HCT116 (cell line): ENCODE results near the gene ATP10B. TPM values are rescaled to one million over a fixed set of nuclear protein-coding genes. Genes with fewer than 3 reads are reported as not detected.

Source experiments
- ATAC-seq: fragments of 200-7000 bp; cut with Tn5 transposase; 2 replicates; pipeline ENCODE4 v1.9.1; 2020; ENCODE audit warnings: mild to moderate bottlenecking, moderate library complexity
- BruUV-seq: library from RNA; stranded (reverse); fragments of 400-500 nt; replicated peaks from 2 replicates; lab custom pipeline; 2021; lab: Mats Ljungman, UMichigan
- CTCF ChIA-PET: fragments of 300-600 bp; sonication (Branson Sonifier 250); formaldehyde crosslinking; loops from one replicate; lab custom pipeline; 2021; ENCODE audit warnings: antibody characterized with exemption; lab: Charles Lee
- POLR2A ChIA-PET: fragments of 300-600, 350-600 bp; sonication (Branson Sonifier 250); formaldehyde crosslinking; loops from one replicate; lab custom pipeline; 2021; ENCODE audit warnings: antibody characterized with exemption; lab: Charles Lee
- RAD21 ChIA-PET, 2 experiments: fragments of 300-600 bp; sonication (Branson Sonifier 250); formaldehyde crosslinking; loops; one replicate each; lab custom pipeline; 2023; ENCODE audit warnings: low total read pairs in 2 of 2; ENCODE audit not compliant: uncharacterized antibody in 2 of 2, unreplicated experiment in 2 of 2, low non-redundant PET in 1 of 2; lab: Charles Lee
- DNase-seq: peaks from one replicate; pipeline ENCODE4 v3.0.0-alpha.2; 2010; ENCODE audit warnings: low read depth, low spot score
- H2AFZ ChIP-seq: fragments of 200-600 bp; shearing (Covaris generic), sonication (generic); 2 replicates; pipeline ENCODE4 v1.6.1; 2017; ENCODE audit warnings: low read depth, mixed run types, mixed read lengths, antibody characterized with exemption, low read length; ENCODE audit not compliant: poor library complexity, severe bottlenecking
- H3K27ac ChIP-seq: 2 replicates; pipeline ENCODE4 v1.5.1; 2012; ENCODE audit warnings: low read depth, low read length
- H3K27me3 ChIP-seq: fragments of 200-600 bp; sonication (generic); 2 replicates; pipeline ENCODE4 v1.6.1; 2016; ENCODE audit warnings: mixed run types, low read length, mixed read lengths; ENCODE audit not compliant: insufficient read depth
- H3K36me3 ChIP-seq, 2 experiments: fragments of 200-500 bp in 1 of 2; fragments of 200-600 bp in 1 of 2; sonication (Bioruptor generic) in 1 of 2; sonication (generic) in 1 of 2; 2 replicates each; pipeline versions ENCODE4 v1.5.1 to v1.6.1; 2014 to 2016; ENCODE audit warnings: low read length in 2 of 2, inconsistent platforms in 1 of 2, mixed read lengths in 1 of 2, mixed run types in 1 of 2; ENCODE audit not compliant: insufficient read depth in 2 of 2, control insufficient read depth in 1 of 2
- H3K4me1 ChIP-seq, 2 experiments: fragments of 200-600 bp in 1 of 2; sonication (generic) in 1 of 2; 2 replicates each; pipeline versions ENCODE4 v1.5.1 to v1.6.1; 2012 to 2017; ENCODE audit warnings: low read length in 2 of 2, inconsistent platforms in 1 of 2, mild to moderate bottlenecking in 1 of 2, mixed read lengths in 1 of 2, mixed run types in 1 of 2, moderate library complexity in 1 of 2; ENCODE audit not compliant: insufficient read depth in 2 of 2, control insufficient read depth in 1 of 2
- H3K4me2 ChIP-seq: fragments of 200-600 bp; sonication (generic); 2 replicates; pipeline ENCODE4 v1.6.1; 2017; ENCODE audit warnings: mixed run types, low read length, mixed read lengths
- H3K4me3 ChIP-seq, 2 experiments: fragments of 200-600 bp in 1 of 2; sonication (generic) in 1 of 2; replicated peaks in 1 of 2; 2 replicates each; pipeline ENCODE4 v1.5.1; 2011 to 2016; ENCODE audit warnings: low read length in 2 of 2, control low read depth in 1 of 2, low read depth in 1 of 2, mild to moderate bottlenecking in 1 of 2, mixed read lengths in 1 of 2, mixed run types in 1 of 2
- H3K79me2 ChIP-seq: fragments of 200-600 bp; sonication (generic); 2 replicates; pipeline ENCODE4 v1.6.1; 2017; ENCODE audit warnings: mild to moderate bottlenecking, mixed run types, low read length, moderate library complexity, mixed read lengths; ENCODE audit not compliant: insufficient read depth
- H3K9ac ChIP-seq: fragments of 200-600 bp; sonication (generic); 2 replicates; pipeline ENCODE4 v1.6.1; 2016; ENCODE audit warnings: low read length, mixed read lengths
- H3K9me2 ChIP-seq: fragments of 200-600 bp; sonication (generic), shearing (Covaris generic); 2 replicates; pipeline ENCODE4 v1.6.1; 2017; ENCODE audit warnings: mixed run types, mild to moderate bottlenecking, moderate library complexity; ENCODE audit not compliant: insufficient read depth
- H3K9me3 ChIP-seq, 2 experiments: fragments of 200-500 bp in 1 of 2; fragments of 200-600 bp in 1 of 2; sonication (Bioruptor generic) in 1 of 2; sonication (generic) in 1 of 2; 2 replicates each; pipeline ENCODE4 v1.6.1; 2014 to 2017; ENCODE audit warnings: low read length in 2 of 2, mixed read lengths in 2 of 2, inconsistent platforms in 1 of 2, low read depth in 1 of 2, mild to moderate bottlenecking in 1 of 2, mixed run types in 1 of 2, moderate library complexity in 1 of 2; ENCODE audit not compliant: control insufficient read depth in 1 of 2, insufficient read depth in 1 of 2
- H4K20me1 ChIP-seq: fragments of 200-600 bp; sonication (generic), shearing (Covaris generic); 2 replicates; pipeline ENCODE4 v1.6.1; 2017; ENCODE audit warnings: mixed run types, mild to moderate bottlenecking, moderate library complexity; ENCODE audit not compliant: insufficient read depth
- CBX3 ChIP-seq: IDR thresholded peaks from 2 replicates; pipeline ENCODE4 v1.6.1; 2012; ENCODE audit warnings: low read depth
- CEBPB ChIP-seq: IDR thresholded peaks from 2 replicates; pipeline ENCODE4 v1.6.1; 2012; ENCODE audit warnings: low read depth
- ELF1 ChIP-seq: IDR thresholded peaks from 2 replicates; pipeline ENCODE4 v1.6.1; 2012; ENCODE audit warnings: low read depth, borderline replicate concordance
- EZH2phosphoT487 ChIP-seq: fragments of 200-600 bp; IDR thresholded peaks from 2 replicates; pipeline ENCODE4 v1.6.1; 2018; ENCODE audit warnings: antibody characterized with exemption, borderline replicate concordance
- FOSL1 ChIP-seq: IDR thresholded peaks from 2 replicates; pipeline ENCODE4 v1.6.1; 2012; ENCODE audit warnings: low read depth
- POLR2A ChIP-seq: IDR thresholded peaks from 2 replicates; pipeline ENCODE4 v1.7.0; 2011; ENCODE audit warnings: borderline replicate concordance; ENCODE audit not compliant: insufficient read depth, insufficient read length; ENCODE audit errors: extremely low read depth
- POLR2AphosphoS5 ChIP-seq: IDR thresholded peaks from 2 replicates; pipeline ENCODE4 v1.6.1; 2011; ENCODE audit warnings: mild to moderate bottlenecking, low read depth, low read length, moderate library complexity
- RAD21 ChIP-seq: IDR thresholded peaks from 2 replicates; pipeline ENCODE4 v1.6.1; 2012; ENCODE audit warnings: low read depth, mild to moderate bottlenecking
- SIN3A ChIP-seq: IDR thresholded peaks from 2 replicates; pipeline ENCODE4 v1.6.1; 2012; ENCODE audit warnings: low read depth
- SP1 ChIP-seq: IDR thresholded peaks from 2 replicates; pipeline ENCODE4 v1.6.1; 2012; ENCODE audit warnings: low read depth
- SRF ChIP-seq: IDR thresholded peaks from 2 replicates; pipeline ENCODE4 v1.6.1; 2012; ENCODE audit warnings: low read depth
- TCF7L2 ChIP-seq: IDR thresholded peaks from 2 replicates; pipeline ENCODE4 v1.7.0; 2011; ENCODE audit warnings: borderline replicate concordance, inconsistent platforms; ENCODE audit not compliant: insufficient read depth, insufficient read length; ENCODE audit errors: extremely low read depth
- intact Hi-C: fragments of 100-400 bp; cut with micrococcal nuclease; formaldehyde crosslinking; loops from 2 replicates; pipeline ENCODE4 v1.10.0; 2022
- total RNA-seq: library from RNA; stranded (reverse); gene quantifications from one replicate; pipeline ENCODE4 v1.2.1, GENCODE V29; 2021; ENCODE audit not compliant: unreplicated experiment
- TF ChIP-seq, protein P1 (sequence below): IDR thresholded peaks from 2 replicates; pipeline ENCODE4 v1.6.1; 2011; ENCODE audit warnings: mild to moderate bottlenecking, low read length, moderate library complexity; ENCODE audit not compliant: insufficient replicate concordance; ENCODE audit errors: extremely low read depth
- TF ChIP-seq, protein P2 (sequence below): IDR thresholded peaks from 2 replicates; pipeline ENCODE4 v1.6.1; 2012
- TF ChIP-seq, protein P3 (sequence below), 3 experiments: fragments of 200-600 bp in 1 of 3; sonication (generic) in 1 of 3; IDR thresholded peaks in 2 of 3; conservative IDR thresholded peaks in 1 of 3; 2 replicates each; pipeline ENCODE4 v1.5.1; 2012 to 2017; ENCODE audit warnings: low read depth in 2 of 3, low read length in 2 of 3, antibody characterized with exemption in 1 of 3, borderline replicate concordance in 1 of 3, control low read depth in 1 of 3, mild to moderate bottlenecking in 1 of 3, mixed read lengths in 1 of 3, mixed run types in 1 of 3, moderate library complexity in 1 of 3; ENCODE audit not compliant: insufficient read depth in 1 of 3

The ATP10B gene
- total RNA-seq, 1 experiment from 2014 or later = 0.07 TPM

GRCh38 chr5:160640406-160640805, 211.6 kb downstream of the ATP10B start:
- no peak overlapping the region for H3K27ac ChIP-seq
- no peak for DNase-seq
- TF ChIP-seq SP1 (no peak), SIN3A (no peak), CBX3 (no peak), POLR2A (no peak), CEBPB (no peak), ELF1 (no peak), RAD21 (no peak), POLR2AphosphoS5 (no peak), EZH2phosphoT487 (no peak), SRF (no peak), FOSL1 (no peak), TCF7L2 (no peak)
- TF ChIP-seq, protein P1, sequence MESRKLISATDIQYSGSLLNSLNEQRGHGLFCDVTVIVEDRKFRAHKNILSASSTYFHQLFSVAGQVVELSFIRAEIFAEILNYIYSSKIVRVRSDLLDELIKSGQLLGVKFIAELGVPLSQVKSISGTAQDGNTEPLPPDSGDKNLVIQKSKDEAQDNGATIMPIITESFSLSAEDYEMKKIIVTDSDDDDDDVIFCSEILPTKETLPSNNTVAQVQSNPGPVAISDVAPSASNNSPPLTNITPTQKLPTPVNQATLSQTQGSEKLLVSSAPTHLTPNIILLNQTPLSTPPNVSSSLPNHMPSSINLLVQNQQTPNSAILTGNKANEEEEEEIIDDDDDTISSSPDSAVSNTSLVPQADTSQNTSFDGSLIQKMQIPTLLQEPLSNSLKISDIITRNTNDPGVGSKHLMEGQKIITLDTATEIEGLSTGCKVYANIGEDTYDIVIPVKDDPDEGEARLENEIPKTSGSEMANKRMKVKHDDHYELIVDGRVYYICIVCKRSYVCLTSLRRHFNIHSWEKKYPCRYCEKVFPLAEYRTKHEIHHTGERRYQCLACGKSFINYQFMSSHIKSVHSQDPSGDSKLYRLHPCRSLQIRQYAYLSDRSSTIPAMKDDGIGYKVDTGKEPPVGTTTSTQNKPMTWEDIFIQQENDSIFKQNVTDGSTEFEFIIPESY = no peak
- TF ChIP-seq, protein P2, sequence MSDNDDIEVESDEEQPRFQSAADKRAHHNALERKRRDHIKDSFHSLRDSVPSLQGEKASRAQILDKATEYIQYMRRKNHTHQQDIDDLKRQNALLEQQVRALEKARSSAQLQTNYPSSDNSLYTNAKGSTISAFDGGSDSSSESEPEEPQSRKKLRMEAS = no peak
- TF ChIP-seq, protein P3, sequence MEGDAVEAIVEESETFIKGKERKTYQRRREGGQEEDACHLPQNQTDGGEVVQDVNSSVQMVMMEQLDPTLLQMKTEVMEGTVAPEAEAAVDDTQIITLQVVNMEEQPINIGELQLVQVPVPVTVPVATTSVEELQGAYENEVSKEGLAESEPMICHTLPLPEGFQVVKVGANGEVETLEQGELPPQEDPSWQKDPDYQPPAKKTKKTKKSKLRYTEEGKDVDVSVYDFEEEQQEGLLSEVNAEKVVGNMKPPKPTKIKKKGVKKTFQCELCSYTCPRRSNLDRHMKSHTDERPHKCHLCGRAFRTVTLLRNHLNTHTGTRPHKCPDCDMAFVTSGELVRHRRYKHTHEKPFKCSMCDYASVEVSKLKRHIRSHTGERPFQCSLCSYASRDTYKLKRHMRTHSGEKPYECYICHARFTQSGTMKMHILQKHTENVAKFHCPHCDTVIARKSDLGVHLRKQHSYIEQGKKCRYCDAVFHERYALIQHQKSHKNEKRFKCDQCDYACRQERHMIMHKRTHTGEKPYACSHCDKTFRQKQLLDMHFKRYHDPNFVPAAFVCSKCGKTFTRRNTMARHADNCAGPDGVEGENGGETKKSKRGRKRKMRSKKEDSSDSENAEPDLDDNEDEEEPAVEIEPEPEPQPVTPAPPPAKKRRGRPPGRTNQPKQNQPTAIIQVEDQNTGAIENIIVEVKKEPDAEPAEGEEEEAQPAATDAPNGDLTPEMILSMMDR (IDR thresholded peaks at IDR 0.05 in 2 of 3, conservative IDR thresholded peaks at IDR 0.05 in 1 of 3; ENCODE audit: borderline replicate concordance in 1 of 3, insufficient read depth in 1 of 3, low read depth in 2 of 3, low read length in 2 of 3) = no peak
- TF ChIP-seq, all 23 proteins: peak for 0
- H3K79me2 ChIP-seq = no peaks in the 10 kb centered on the region
- no peaks in the 10 kb centered on the region for H3K4me1 ChIP-seq
- H3K9me3 ChIP-seq = no peaks in the 10 kb centered on the region
- intact Hi-C loops = no loop called here
- no peak for ATAC-seq
- BruUV-seq = no TSS peak
- H3K27me3 ChIP-seq = 0 out of 2 replicates have a peak, but pooled peaks cover 3% of the 10 kb centered on the region
- H3K36me3 ChIP-seq = no peaks in the 10 kb centered on the region
- RAD21 ChIA-PET = no interaction called here
- CTCF ChIA-PET = no interaction called here
- H3K4me2 ChIP-seq = no peak overlapping the region
- POLR2A ChIA-PET = no interaction called here
- no peaks in the 10 kb centered on the region for H4K20me1 ChIP-seq
- H3K4me3 ChIP-seq = no peak overlapping the region
- H3K9ac ChIP-seq = no peak overlapping the region
- no peaks in the 10 kb centered on the region for H3K9me2 ChIP-seq
- no peak overlapping the region for H2AFZ ChIP-seq
